ENCODE measurements around the gene CBX1. TPM values are rescaled to one million over a fixed set of nuclear protein-coding genes. Genes with fewer than 3 reads are reported as not detected.

Gene CBX1
- total and polyA plus RNA-seq, 2 of the 13 experiments (the other 11 are each of a cell fraction or from before 2014, with no cell fraction given) = 17.8 to 108 TPM

DNA sequence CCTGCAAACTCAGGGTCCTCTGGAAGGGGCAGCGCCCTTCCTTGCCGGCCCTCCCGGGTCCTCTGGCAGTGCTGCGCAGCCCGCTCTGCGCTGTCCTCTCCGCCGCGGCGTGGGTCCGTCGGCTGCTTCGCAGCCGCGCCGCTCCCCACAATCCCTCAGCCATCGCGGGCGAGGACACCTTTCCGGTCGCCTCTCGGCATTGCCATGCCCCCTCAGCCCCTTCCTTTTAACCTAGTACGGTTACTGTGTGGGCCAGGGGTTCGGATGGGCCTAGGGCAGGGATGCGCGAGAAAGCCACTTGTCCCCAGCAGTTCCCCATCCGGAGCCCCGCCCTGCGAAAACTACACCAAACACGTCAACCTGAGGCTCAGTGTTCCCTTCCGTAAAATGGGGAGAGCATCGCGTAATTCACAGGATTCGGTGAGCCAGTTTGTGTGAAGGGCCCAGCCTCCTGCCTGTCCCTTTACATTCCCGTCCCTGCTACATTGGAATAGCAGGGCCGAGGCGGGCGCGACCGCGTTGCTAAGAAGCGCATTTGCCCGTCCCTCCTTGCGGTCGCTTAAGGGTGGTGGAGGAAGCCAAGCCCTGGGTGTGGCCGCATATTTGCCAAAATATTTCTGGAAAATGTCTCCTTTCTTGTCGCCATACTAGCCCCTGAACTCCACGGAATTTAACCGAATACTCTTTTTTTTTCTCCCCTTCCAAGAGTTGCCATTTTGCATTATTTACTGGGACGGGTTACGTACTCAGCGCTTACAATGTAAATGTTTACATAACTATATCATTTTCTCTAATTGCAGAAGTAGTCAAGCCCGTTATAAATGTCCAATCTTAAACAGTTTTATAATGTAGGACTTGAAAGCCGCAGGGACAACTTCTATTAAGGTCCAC is 76.9 kb downstream of the CBX1 start (continued):
- TF ChIP-seq, protein P1, sequence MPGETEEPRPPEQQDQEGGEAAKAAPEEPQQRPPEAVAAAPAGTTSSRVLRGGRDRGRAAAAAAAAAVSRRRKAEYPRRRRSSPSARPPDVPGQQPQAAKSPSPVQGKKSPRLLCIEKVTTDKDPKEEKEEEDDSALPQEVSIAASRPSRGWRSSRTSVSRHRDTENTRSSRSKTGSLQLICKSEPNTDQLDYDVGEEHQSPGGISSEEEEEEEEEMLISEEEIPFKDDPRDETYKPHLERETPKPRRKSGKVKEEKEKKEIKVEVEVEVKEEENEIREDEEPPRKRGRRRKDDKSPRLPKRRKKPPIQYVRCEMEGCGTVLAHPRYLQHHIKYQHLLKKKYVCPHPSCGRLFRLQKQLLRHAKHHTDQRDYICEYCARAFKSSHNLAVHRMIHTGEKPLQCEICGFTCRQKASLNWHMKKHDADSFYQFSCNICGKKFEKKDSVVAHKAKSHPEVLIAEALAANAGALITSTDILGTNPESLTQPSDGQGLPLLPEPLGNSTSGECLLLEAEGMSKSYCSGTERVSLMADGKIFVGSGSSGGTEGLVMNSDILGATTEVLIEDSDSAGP (CRISPR knock-in tag; IDR thresholded peaks at IDR 0.05; ENCODE audit: borderline replicate concordance) = no peak
- TF ChIP-seq ZNF264 (CRISPR knock-in tag; IDR thresholded peaks at IDR 0.05) (no peak), CREM (IDR thresholded peaks at IDR 0.05) (no peak), CREM (CRISPR knock-in tag; IDR thresholded peaks at IDR 0.05) (no peak), MXD4 (CRISPR knock-in tag; IDR thresholded peaks at IDR 0.05) (no peak), ZNF484 (CRISPR knock-in tag; IDR thresholded peaks at IDR 0.05; ENCODE audit: borderline replicate concordance, low read depth) (no peak), HNRNPH1 (optimal IDR thresholded peaks at IDR 0.05; ENCODE audit: low read depth, low read length) (no peak), KLF12 (CRISPR knock-in tag; IDR thresholded peaks at IDR 0.05; ENCODE audit: borderline replicate concordance) (no peak), AHDC1 (CRISPR knock-in tag; IDR thresholded peaks at IDR 0.05; ENCODE audit: borderline replicate concordance) (no peak), PAWR (CRISPR knock-in tag; IDR thresholded peaks at IDR 0.05; ENCODE audit: borderline replicate concordance) (0 out of 2 replicates have a peak, but pooled peaks have one; percentile 29), CHD2 (IDR thresholded peaks at IDR 0.05; ENCODE audit: low read depth, low read length) (0 out of 2 replicates have a peak, but pooled peaks have one; percentile 5), SIX1 (CRISPR knock-in tag; IDR thresholded peaks at IDR 0.05; ENCODE audit: borderline replicate concordance) (no peak), NONO (IDR thresholded peaks at IDR 0.05) (no peak), NONO (CRISPR knock-in tag; conservative IDR thresholded peaks at IDR 0.05) (peak; percentile 45; the same call in 1 of the 2 replicates)
- TF ChIP-seq, protein P2, sequence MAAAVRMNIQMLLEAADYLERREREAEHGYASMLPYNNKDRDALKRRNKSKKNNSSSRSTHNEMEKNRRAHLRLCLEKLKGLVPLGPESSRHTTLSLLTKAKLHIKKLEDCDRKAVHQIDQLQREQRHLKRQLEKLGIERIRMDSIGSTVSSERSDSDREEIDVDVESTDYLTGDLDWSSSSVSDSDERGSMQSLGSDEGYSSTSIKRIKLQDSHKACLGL (CRISPR knock-in tag; IDR thresholded peaks at IDR 0.05) = 0 out of 2 replicates have a peak, but pooled peaks have one; percentile 78
- TF ChIP-seq, protein P3, sequence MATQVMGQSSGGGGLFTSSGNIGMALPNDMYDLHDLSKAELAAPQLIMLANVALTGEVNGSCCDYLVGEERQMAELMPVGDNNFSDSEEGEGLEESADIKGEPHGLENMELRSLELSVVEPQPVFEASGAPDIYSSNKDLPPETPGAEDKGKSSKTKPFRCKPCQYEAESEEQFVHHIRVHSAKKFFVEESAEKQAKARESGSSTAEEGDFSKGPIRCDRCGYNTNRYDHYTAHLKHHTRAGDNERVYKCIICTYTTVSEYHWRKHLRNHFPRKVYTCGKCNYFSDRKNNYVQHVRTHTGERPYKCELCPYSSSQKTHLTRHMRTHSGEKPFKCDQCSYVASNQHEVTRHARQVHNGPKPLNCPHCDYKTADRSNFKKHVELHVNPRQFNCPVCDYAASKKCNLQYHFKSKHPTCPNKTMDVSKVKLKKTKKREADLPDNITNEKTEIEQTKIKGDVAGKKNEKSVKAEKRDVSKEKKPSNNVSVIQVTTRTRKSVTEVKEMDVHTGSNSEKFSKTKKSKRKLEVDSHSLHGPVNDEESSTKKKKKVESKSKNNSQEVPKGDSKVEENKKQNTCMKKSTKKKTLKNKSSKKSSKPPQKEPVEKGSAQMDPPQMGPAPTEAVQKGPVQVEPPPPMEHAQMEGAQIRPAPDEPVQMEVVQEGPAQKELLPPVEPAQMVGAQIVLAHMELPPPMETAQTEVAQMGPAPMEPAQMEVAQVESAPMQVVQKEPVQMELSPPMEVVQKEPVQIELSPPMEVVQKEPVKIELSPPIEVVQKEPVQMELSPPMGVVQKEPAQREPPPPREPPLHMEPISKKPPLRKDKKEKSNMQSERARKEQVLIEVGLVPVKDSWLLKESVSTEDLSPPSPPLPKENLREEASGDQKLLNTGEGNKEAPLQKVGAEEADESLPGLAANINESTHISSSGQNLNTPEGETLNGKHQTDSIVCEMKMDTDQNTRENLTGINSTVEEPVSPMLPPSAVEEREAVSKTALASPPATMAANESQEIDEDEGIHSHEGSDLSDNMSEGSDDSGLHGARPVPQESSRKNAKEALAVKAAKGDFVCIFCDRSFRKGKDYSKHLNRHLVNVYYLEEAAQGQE (IDR thresholded peaks at IDR 0.05; ENCODE audit: borderline replicate concordance in 1 of 2, low read depth in 1 of 2, low read length in 2 of 2) = no peak
